HG02840 (cell line): ENCODE data around the gene ARHGEF16.

Source experiments
- ATAC-seq: cut with Tn5 transposase; IDR thresholded peaks from one replicate; pipeline ENCODE4 v1.9.1; 2021; ENCODE audit warnings: mild to moderate bottlenecking, moderate library complexity, moderate number of reproducible peaks; ENCODE audit not compliant: unreplicated experiment, low FRiP score

ARHGEF16 gene

DNA sequence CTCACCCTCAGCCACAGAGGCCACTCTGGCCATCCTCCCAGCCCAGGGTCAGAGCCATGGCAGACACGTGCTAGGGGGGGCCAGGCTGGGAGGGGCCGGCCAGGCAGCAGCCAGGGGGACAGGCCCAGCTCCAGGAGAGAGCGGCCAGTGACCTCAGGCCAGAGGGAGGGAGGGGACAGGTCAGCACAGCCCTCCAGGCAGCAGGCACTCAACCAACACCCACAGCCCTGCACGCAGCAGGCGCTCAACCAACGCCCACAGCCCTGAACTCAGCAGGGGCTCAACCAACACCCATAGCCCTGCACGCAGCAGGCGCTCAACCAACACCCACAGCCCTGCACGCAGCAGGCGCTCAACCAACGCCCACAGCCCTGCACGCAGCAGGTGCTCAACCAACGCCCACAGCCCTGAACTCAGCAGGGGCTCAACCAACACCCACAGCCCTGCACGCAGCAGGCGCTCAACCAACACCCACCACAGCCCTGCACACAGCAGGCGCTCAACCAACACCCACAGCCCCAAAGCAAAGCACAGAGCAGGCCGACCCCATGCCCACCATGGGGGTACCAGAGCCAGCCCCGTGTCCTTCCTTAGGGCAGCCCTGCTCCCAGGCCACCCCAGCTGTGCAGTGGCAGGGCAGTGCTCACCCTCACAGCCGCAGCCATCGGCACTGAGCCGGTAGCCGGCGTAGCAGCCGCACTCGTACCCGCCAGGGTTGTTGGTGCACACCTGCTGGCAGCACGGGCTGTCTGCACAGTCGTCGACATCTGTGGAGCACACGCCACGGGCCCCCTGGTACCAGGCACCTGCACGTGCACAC is 55.9 kb downstream of the ARHGEF16 start:
- no peak for ATAC-seq

- ATAC-seq = no peak
These were observed 56.4 kb downstream of the ARHGEF16 start for GRCh38 chr1:3510956-3511250.

DNA sequence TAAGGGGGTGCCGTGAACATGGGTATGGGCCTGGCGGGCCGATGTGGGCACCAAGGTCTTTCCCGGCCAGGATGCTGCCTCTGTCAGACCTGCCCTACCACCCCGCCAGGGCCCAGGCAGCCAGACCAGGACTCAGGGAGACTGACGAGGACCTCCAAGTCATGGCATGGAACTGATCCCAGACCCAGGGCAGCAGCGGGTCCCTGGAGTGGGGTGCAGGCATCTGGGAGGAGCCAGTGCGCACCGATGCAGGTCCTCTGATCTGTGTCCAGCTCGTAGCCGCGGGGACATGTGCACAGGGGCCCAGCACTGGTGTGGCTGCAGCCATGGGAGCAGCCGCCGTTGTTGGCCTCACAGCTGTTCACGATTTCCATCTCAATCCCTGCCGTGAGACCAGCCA is 56.8 kb downstream of the ARHGEF16 start:
- no peak for ATAC-seq

DNA sequence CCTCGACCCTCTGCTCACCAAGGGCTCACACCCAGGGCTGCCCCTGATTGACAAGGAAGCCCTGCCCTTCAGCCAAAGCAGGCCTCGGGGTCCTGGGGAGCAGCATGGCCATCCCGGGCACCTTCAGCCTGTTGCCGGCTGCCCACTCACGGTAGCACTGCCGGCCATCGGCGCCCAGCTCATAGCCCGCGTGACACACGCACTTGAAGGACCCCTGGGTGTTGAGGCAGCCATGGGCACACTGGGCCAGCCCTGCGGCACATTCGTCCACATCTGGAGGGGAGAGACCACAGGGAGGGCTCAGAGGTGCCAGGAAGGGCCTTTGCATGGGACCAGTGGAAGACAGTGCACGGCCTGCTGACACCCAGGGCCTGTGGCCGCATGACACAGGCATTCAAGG is 57.4 kb downstream of the ARHGEF16 start:
- ATAC-seq = no peak

- no peak for ATAC-seq
These were observed 59.9 kb downstream of the ARHGEF16 start for GRCh38 chr1:3514404-3514803.

GRCh38 chr1:3515272-3515671 is 60.8 kb downstream of the ARHGEF16 start:
- ATAC-seq = no peak

GRCh38 chr1:3515774-3516480 is 61.5 kb downstream of the ARHGEF16 start:
- ATAC-seq = no peak

DNA sequence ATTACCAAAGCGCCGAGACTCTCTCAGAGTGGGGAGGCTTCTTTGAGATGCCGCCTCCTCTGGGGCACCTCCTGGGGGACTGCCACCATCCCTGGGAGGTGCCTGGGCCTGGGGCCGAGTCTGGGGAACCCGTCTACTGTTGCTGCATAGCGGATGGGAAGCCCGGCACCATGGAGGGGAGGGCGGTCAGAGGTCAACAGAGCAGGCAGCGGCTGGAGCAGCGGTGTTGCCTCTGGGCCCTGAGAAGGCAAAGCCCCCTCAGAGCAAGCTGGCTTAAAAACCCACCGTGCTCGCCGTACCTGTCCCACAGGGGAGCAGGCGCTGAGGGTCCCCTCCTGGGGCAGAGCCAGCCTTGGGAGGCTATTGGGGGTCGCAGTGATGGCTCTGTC is 62.0 kb downstream of the ARHGEF16 start:
- no peak for ATAC-seq

DNA sequence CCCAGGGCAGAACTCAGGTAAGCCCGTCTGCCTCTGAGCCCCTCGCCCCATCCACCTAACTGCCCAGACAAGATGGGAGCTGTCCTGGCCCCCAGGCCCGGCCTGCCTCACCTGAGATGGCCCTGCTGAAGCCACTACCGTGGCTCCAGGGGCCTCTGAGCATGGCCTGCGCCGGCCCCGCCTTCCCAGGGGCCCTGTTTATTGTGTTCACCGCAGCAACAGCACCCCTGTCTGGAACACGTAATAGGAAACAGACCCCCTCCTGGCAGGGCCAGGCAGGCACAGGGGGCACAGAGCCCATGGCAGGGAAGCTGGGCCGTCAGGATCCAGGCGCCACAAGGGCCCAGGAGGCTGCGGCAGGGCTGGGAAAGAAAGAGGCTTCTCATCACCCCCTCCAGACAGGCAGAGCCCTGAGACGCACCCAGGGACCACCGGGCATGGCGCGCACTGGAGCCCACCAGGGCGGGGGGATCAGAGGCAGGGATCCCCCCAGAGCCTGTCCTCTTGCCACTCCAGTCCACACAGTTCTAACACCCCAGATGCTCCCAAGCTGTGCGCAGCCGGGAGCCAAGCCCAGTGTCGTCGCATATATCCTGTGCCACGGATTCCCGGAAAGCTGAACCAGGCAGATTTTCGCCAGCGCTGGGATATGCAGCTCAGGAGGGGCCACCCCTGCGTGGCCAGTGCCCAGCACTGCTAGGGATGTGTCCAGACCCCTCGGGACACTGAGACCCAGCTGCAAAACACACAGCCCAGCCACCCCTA is 62.6 kb downstream of the ARHGEF16 start:
- no peak for ATAC-seq

DNA sequence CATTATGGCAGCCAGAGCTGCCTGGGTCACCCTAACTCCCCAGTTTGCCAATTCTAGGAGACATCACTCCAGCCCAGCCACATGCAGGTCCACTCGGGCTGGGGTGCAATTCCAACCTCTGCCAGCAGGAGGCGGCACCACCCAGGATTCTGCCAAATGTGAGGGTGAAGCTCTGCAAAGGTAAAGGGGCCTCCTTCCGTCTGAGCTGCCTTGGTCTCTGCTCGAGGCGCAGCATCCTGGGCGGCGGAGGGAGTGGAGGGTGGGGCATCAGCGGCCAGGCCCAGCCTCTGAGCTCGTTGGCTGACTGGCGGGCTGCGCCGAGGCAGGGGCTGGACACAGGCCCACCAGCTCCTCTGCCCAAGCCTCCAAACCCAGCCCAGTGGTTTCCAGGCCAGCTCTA is 63.8 kb downstream of the ARHGEF16 start:
- ATAC-seq = no peak

DNA sequence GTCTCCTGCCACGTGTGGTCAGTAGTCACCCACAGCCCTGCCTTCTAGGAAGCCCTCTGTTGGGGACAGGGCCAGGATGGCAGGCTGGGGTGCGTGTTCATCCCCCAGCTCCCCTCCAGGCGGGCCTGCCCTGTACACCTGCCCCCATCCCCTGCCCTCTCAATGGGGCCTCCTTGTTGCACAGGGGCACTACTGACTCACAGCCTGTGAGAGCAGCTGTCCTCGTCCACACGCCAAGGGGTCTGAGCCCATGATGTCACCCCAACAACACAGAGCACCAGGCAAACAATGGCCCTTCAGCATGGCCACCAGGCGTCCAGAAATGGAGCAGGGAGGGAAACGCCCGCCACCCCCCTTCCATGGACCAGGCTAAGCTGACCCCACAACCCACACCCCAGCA is 64.3 kb downstream of the ARHGEF16 start:
- ATAC-seq = no peak

DNA sequence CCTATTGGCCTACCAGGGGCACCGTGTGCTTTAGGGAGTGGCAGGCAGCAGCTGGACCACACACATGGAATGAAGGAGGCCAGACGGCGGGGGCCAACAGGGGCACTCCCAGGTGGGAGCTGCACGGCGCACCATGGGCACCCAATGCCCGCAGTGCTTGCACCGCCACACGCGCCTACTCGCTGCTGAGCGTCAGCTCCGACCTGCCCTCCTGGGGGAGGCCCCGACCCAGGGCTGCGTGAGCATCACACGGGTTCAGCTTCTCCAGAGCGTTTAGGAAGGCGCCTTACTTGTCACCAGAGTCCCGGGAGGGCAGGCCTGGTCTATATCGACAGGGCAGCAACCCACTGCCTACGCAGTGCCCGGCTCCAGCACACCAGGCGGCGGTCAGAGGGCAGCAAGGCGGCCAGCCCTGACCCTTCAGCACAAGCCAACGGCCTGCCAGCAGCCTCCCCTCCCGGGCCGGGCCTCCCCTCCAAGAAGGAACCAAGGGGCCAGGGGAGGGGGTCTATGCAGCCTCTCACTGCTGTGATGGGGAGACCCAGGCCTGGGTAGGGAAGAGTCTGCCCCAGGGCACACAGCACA is 64.9 kb downstream of the ARHGEF16 start:
- ATAC-seq = no peak

DNA sequence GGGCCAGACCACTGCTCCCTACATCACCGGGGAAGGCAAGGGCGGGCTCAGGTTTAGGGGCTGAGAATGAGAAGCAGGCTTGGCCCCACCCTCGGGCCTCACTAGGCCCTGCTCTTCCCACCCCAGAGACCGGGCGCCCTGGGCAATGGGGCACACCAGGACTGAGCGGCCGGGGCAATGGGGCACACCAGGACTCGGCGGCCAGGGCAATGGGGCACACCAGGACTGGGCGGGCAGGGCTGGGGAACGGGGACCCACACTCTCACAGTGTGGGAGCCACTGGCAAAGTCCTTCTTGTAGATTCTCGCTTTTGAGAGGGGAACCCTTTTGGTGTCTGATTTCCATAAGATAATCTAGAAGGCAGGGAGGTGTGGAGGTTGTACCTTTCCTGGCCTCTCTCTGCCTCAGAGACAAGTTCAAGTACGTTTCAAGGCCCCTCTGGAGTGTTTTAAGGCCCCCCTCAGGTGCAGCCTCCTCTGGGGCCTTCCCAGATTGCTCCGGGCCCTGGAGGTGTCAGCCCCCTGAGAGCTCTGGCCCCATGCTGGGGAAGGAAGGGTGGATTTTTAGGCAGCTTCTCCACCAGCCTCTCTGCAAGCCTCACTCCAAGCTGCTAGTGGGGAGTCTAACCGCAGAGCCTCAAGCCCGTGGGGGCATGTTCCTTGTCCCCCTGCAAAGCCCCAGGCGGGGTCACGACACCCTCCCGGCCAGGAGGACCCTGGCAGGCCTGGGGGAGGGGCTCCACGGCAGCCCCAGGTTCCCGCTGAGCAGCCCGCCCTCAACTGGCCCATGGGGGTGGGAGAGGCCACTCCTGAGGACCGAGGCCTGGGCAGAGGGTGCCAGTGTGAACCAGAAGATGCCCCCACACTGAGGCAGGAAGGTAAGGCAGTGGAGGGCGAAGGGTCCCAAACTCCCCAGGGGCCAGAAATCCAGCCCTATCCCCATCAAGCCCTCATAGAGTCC is 66.2 kb downstream of the ARHGEF16 start:
- no peak for ATAC-seq

DNA sequence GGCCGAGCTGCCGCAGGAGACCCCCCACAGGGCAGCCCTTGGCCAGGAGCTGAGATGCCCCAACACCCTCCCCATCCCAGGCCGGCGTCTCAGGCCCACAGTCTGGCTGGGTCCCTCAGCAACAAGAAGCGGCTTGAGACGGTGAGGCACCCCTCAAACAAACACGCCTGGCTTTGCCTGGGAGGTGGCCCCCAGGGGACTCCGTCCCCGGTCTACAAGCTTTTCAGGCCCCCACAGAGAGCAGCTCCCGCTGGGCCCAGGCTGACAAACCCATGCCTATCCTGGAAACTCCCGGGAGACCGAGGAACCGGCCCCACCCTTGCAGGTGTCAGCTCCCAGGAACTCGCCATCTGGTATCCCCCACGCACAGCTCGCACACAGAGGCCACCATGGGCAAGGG is 67.0 kb downstream of the ARHGEF16 start:
- ATAC-seq = no peak

DNA sequence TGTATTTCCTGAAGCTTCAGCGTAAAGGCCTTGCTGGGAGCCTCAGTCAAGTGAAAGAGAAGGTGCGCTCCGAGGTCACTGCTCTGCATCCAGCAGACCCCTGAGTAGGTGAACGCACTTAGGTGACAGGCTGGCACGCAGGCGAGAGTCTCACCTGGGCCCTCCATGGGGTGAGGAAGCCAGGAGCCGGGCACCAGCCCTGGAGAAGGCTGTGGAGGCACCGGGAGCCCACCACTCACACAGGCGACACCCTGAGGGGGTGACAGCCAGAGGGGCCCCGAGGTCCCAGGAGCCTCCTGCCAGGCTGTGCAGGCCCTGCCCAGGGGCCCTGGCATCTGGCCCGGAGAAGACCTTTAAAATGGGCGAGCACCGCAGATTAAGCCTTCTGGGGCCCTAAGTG is 67.6 kb downstream of the ARHGEF16 start:
- ATAC-seq = no peak

- ATAC-seq = no peak
These were observed 68.2 kb downstream of the ARHGEF16 start for GRCh38 chr1:3522564-3523265.

GRCh38 chr1:3523980-3524379 is 69.5 kb downstream of the ARHGEF16 start:
- no peak for ATAC-seq

DNA sequence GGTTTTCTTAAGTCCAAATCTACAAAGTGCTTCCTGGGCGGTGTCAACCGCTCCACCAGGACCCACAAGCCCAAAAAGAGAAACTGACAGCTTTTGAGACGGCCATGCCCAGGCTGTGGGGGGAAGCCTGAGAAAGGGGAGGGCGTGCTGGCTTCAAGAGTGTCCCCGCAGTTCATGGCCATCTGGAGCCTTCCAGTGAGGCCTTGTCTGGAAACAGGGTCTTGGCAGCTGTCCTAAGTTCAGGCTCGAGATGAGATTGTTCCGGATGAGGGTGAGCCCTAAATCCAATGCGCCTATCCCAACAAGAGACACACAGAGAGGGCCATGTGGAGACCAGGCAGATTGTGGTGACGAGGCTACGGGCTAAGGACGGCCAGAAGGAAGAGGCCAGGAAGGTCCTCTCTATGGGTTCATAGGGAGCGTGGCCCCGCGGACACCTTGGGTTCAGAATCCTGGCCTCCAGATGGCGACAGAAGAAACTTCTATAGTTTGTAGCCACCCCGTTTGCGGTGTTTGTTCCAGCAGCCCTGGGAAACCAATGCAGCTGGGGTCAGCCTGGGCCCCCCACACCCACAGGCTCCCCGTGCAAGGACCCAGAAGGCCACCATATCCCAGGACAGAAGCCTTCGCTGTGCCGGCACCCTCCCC is 70.2 kb downstream of the ARHGEF16 start:
- ATAC-seq = no peak
